22Rv1 (cell line): Measurements from ENCODE around the gene GPHN.

Source experiments
- H3K27ac ChIP-seq: fragments of 450-650 bp; 2 replicates; pipeline ENCODE4 v1.5.1; 2017
- CTCF ChIP-seq: fragments of 450-650 bp; IDR thresholded peaks from 2 replicates; pipeline ENCODE4 v1.5.1; 2017; ENCODE audit warnings: mild to moderate bottlenecking
- ZFX ChIP-seq: fragments of 450-650 bp; IDR thresholded peaks from 2 replicates; pipeline ENCODE4 v1.6.1; 2017; ENCODE audit warnings: antibody characterized with exemption, borderline replicate concordance

Gene GPHN

GRCh38 chr14:66802962-66803361 lies 295.0 kb downstream of the GPHN start:
- TF ChIP-seq ZFX (no peak), CTCF (no peak)
- H3K27ac ChIP-seq = no peak overlapping the region

GRCh38 chr14:66804141-66804540 lies 296.2 kb downstream of the GPHN start:
- TF ChIP-seq ZFX = no peak
- TF ChIP-seq CTCF = no peak
- H3K27ac ChIP-seq = no peak overlapping the region

DNA sequence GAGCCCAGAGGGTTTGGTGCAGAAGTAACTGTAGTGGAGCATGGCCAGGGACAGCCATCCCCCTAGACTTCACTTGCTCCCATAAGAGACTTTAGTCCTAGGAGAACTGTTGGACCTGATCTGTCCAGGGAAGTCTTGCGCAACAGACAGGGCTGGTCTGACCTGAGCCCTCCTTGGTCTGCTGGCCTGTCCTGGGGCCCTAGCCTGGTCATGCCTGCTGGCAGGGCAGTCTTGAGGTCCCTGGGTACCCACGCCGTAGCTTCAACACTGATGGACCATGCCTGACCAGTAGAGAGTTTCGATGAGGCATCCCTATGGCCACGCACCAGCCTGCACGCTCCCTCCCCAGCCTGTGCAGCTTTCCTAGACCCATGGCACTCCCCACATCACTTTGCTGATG lies 305.7 kb downstream of the GPHN start:
- no peak overlapping the region for H3K27ac ChIP-seq
- no peak for TF ChIP-seq ZFX
- no peak for TF ChIP-seq CTCF

DNA sequence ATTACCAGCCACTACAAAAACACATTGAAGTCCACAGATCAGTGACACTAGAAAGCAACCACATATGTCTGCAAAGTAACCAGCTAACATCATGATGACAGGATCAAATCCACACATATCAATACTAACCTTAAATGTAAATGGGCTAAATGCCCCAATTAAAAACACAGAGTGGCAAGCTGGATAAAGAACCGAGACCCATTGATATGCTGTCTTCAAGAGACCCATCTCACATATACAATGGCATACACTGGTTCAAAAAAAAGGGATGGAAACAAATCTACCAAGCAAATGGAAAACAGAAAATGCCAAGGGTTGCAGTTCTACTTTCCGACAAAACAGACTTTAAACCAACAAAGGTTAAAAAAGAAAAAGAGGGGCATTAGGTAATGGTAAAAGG lies 307.7 kb downstream of the GPHN start:
- H3K27ac ChIP-seq = no peak overlapping the region
- TF ChIP-seq ZFX = no peak
- no peak for TF ChIP-seq CTCF

DNA sequence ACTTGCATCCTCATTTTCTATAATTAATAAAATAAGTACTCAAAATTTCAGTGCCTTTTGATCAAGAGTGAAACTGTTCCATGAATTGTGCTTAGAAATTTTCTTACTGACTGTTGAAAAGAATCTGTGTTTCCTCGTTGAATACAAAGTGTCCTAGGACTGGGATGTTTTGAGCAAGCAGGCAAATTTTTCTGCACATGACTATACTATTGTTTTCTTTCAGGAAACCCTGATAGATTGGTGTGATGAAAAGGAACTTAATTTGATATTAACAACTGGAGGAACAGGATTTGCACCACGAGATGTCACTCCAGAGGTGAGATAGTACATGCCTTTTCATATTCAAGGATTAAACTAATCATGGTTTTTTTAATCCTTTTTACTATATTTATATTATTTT lies 316.3 kb downstream of the GPHN start:
- no peak for TF ChIP-seq ZFX
- no peak for TF ChIP-seq CTCF
- no peak overlapping the region for H3K27ac ChIP-seq

GRCh38 chr14:66827182-66827581 lies 319.2 kb downstream of the GPHN start:
- TF ChIP-seq ZFX (no peak), CTCF (no peak)
- no peak overlapping the region for H3K27ac ChIP-seq

- no peak for TF ChIP-seq ZFX
- no peak for TF ChIP-seq CTCF
Measured at GRCh38 chr14:66831173-66831572, 323.2 kb downstream of the GPHN start.

More at GRCh38 chr14:66831173-66831572, 323.2 kb downstream of the GPHN start:
- H3K27ac ChIP-seq = no peak overlapping the region
